ENCODE measurements around the gene MYOCD. TPM values are rescaled to one million over a fixed set of nuclear protein-coding genes. Genes with fewer than 3 reads are reported as not detected.
"Not testable (repeated sequence)": the region's sequence is repeated elsewhere in the genome, so short reads cannot be mapped to it uniquely, and the experiment has no call there.

MYOCD gene
- total RNA-seq, 1 donor from 2014 or later = 0.04 TPM

- DNase-seq (ENCODE audit: low spot score) = peak; percentile 40
- Histone ChIP-seq H3K4me3 (no peak overlapping the region), H3K9ac (no peak overlapping the region), H3K36me3 (no peaks in the 10 kb centered on the region), H2AFZ (replicated peaks) (no peak overlapping the region), H3K4me2 (no peak overlapping the region), H3K4me1 (peaks cover 4% of the 10 kb centered on the region), H3K9me3 (ENCODE audit: low read depth) (no peaks in the 10 kb centered on the region), H4K20me1 (ENCODE audit: low read depth) (no peaks in the 10 kb centered on the region), H3K27ac (no peak overlapping the region), H3K27me3 (no peaks in the 10 kb centered on the region), H3K79me2 (ENCODE audit: low read depth) (no peaks in the 10 kb centered on the region), H3F3A (ENCODE audit: low read depth) (no peaks in the 10 kb centered on the region)
- TF ChIP-seq CTCF (IDR thresholded peaks at IDR 0.05) = no peak
- TF ChIP-seq EZH2 (IDR thresholded peaks at IDR 0.05) = no peak
- no peak for TF ChIP-seq EZH2phosphoT487 (IDR thresholded peaks at IDR 0.05)
- Mint-ChIP-seq H3K9me3 (no peaks in the 10 kb centered on the region), H3K27ac (no peak overlapping the region), H3K4me3 (no peak overlapping the region), H3K36me3 (no peaks in the 10 kb centered on the region), H3K27me3 (ENCODE audit: insufficient read depth, low read depth) (peaks cover 3% of the 10 kb centered on the region), H3K4me1 (no peaks in the 10 kb centered on the region)
Measured at GRCh38 chr17:12634789-12635414, 30.8 kb upstream of the MYOCD start.

- not testable (repeated sequence) for H3K79me2 ChIP-seq (ENCODE audit: low read depth); H3K4me3 ChIP-seq; H3K9ac ChIP-seq; H3K4me1 Mint-ChIP-seq; H2AFZ ChIP-seq (replicated peaks); H3K27me3 Mint-ChIP-seq (ENCODE audit: insufficient read depth, low read depth); H3K4me2 ChIP-seq; H3K27ac ChIP-seq; H3K36me3 ChIP-seq; H3K4me3 Mint-ChIP-seq; H3K9me3 Mint-ChIP-seq; H3K9me3 ChIP-seq (ENCODE audit: low read depth); H3K4me1 ChIP-seq; H4K20me1 ChIP-seq (ENCODE audit: low read depth); H3K27ac Mint-ChIP-seq; H3K27me3 ChIP-seq; DNase-seq (ENCODE audit: low spot score); H3K36me3 Mint-ChIP-seq; H3F3A ChIP-seq (ENCODE audit: low read depth)
Measured at GRCh38 chr17:12635996-12636395, 29.7 kb upstream of the MYOCD start.

GRCh38 chr17:12637015-12637414, 28.7 kb upstream of the MYOCD start:
- no peak for DNase-seq (ENCODE audit: low spot score)
- Mint-ChIP-seq H3K27ac (no peak overlapping the region), H3K9me3 (no peaks in the 10 kb centered on the region), H3K36me3 (no peaks in the 10 kb centered on the region), H3K4me3 (no peak overlapping the region), H3K27me3 (ENCODE audit: insufficient read depth, low read depth) (peaks cover 3% of the 10 kb centered on the region), H3K4me1 (no peaks in the 10 kb centered on the region)
- H3K27ac ChIP-seq = no peak overlapping the region
- H3K27me3 ChIP-seq = no peaks in the 10 kb centered on the region
- H3F3A ChIP-seq (ENCODE audit: low read depth) = no peaks in the 10 kb centered on the region
- H3K9ac ChIP-seq = no peak overlapping the region
- no peaks in the 10 kb centered on the region for H3K79me2 ChIP-seq (ENCODE audit: low read depth)
- H2AFZ ChIP-seq (replicated peaks) = no peak overlapping the region
- H3K36me3 ChIP-seq = no peaks in the 10 kb centered on the region
- TF ChIP-seq EZH2 (IDR thresholded peaks at IDR 0.05) = no peak
- TF ChIP-seq EZH2phosphoT487 (IDR thresholded peaks at IDR 0.05) = no peak
- no peak for TF ChIP-seq CTCF (IDR thresholded peaks at IDR 0.05)
- H3K4me2 ChIP-seq = no peak overlapping the region
- H3K4me1 ChIP-seq = peaks cover 4% of the 10 kb centered on the region
- H3K9me3 ChIP-seq (ENCODE audit: low read depth) = no peaks in the 10 kb centered on the region
- no peaks in the 10 kb centered on the region for H4K20me1 ChIP-seq (ENCODE audit: low read depth)
- no peak overlapping the region for H3K4me3 ChIP-seq

GRCh38 chr17:12637745-12638651, 27.7 kb upstream of the MYOCD start:
- no peak overlapping the region for H3K27ac ChIP-seq
- no peaks in the 10 kb centered on the region for H3K9me3 ChIP-seq (ENCODE audit: low read depth)
- H3K4me1 ChIP-seq = peaks cover 4% of the 10 kb centered on the region
- H3K4me3 Mint-ChIP-seq = no peak overlapping the region
- no peaks in the 10 kb centered on the region for H4K20me1 ChIP-seq (ENCODE audit: low read depth)
- no peaks in the 10 kb centered on the region for H3K9me3 Mint-ChIP-seq
- H3K4me3 ChIP-seq = no peak overlapping the region
- H3K36me3 Mint-ChIP-seq = no peaks in the 10 kb centered on the region
- no peaks in the 10 kb centered on the region for H3F3A ChIP-seq (ENCODE audit: low read depth)
- no peak for DNase-seq (ENCODE audit: low spot score)
- no peaks in the 10 kb centered on the region for H3K4me1 Mint-ChIP-seq
- no peaks in the 10 kb centered on the region for H3K36me3 ChIP-seq
- no peak overlapping the region for H3K4me2 ChIP-seq
- H3K79me2 ChIP-seq (ENCODE audit: low read depth) = no peaks in the 10 kb centered on the region
- no peaks in the 10 kb centered on the region for H3K27me3 ChIP-seq
- H3K9ac ChIP-seq = no peak overlapping the region
- TF ChIP-seq EZH2 (IDR thresholded peaks at IDR 0.05) (no peak), CTCF (IDR thresholded peaks at IDR 0.05) (no peak), EZH2phosphoT487 (IDR thresholded peaks at IDR 0.05) (no peak)
- H2AFZ ChIP-seq (replicated peaks) = no peak overlapping the region
- peak overlapping the region; percentile 25 for H3K27ac Mint-ChIP-seq
- H3K27me3 Mint-ChIP-seq (ENCODE audit: insufficient read depth, low read depth) = peaks cover 3% of the 10 kb centered on the region

All from neural progenitor cell (in vitro differentiated cells).